Vagina (tissue), 2 donors: ENCODE results near the gene TRIM6.

Experiments
- POLR2AphosphoS5 ChIP-seq, 2 donors: sonication (generic); formaldehyde crosslinking; IDR thresholded peaks; one replicate each; pipeline ENCODE4 v1.9.0; 2017; ENCODE audit warnings: antibody characterized with exemption in 2 of 2, mild to moderate bottlenecking in 2 of 2, low read depth in 1 of 2; ENCODE audit not compliant: insufficient read depth in 1 of 2
- TF ChIP-seq, protein P1 (sequence below), 3 experiments: fragments of 450-650 bp in 2 of 3; fragments of 200-600 bp in 1 of 3; sonication (generic) in 1 of 3; IDR thresholded peaks; one replicate each; pipeline ENCODE4 v1.5.1; 2017 to 2019; ENCODE audit warnings: antibody characterized with exemption in 3 of 3, mild to moderate bottlenecking in 2 of 3, moderate library complexity in 2 of 3

GRCh38 chr11:5593146-5593545, 3.3 kb upstream of the TRIM6 start:
- TF ChIP-seq, protein P1, sequence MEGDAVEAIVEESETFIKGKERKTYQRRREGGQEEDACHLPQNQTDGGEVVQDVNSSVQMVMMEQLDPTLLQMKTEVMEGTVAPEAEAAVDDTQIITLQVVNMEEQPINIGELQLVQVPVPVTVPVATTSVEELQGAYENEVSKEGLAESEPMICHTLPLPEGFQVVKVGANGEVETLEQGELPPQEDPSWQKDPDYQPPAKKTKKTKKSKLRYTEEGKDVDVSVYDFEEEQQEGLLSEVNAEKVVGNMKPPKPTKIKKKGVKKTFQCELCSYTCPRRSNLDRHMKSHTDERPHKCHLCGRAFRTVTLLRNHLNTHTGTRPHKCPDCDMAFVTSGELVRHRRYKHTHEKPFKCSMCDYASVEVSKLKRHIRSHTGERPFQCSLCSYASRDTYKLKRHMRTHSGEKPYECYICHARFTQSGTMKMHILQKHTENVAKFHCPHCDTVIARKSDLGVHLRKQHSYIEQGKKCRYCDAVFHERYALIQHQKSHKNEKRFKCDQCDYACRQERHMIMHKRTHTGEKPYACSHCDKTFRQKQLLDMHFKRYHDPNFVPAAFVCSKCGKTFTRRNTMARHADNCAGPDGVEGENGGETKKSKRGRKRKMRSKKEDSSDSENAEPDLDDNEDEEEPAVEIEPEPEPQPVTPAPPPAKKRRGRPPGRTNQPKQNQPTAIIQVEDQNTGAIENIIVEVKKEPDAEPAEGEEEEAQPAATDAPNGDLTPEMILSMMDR (IDR thresholded peaks at IDR 0.05): no peak
- no peak for TF ChIP-seq POLR2AphosphoS5 (IDR thresholded peaks at IDR 0.05; ENCODE audit: insufficient read depth in 1 of 2, low read depth in 1 of 2)
